PC-3 (cell line): ENCODE measurements around the gene PDK4.

Experiments used
- EZH2 ChIP-seq: fragments of 300-600 bp; sonication (generic); IDR thresholded peaks from one replicate; pipeline ENCODE4 v1.6.1; 2017; ENCODE audit warnings: antibody characterized with exemption, mild to moderate bottlenecking, low read length; ENCODE audit not compliant: unreplicated experiment
- EZH2phosphoT487 ChIP-seq: fragments of 300-600 bp; sonication (generic); IDR thresholded peaks from 2 replicates; pipeline ENCODE4 v1.6.1; 2018; ENCODE audit warnings: mild to moderate bottlenecking, antibody characterized with exemption, low read length, borderline replicate concordance
- TF ChIP-seq, protein P1 (sequence below): fragments of 300-600 bp; sonication (generic); conservative IDR thresholded peaks from 2 replicates; pipeline ENCODE4 v1.5.1; 2017; ENCODE audit warnings: antibody characterized with exemption, low read depth, mild to moderate bottlenecking, low read length

DNA sequence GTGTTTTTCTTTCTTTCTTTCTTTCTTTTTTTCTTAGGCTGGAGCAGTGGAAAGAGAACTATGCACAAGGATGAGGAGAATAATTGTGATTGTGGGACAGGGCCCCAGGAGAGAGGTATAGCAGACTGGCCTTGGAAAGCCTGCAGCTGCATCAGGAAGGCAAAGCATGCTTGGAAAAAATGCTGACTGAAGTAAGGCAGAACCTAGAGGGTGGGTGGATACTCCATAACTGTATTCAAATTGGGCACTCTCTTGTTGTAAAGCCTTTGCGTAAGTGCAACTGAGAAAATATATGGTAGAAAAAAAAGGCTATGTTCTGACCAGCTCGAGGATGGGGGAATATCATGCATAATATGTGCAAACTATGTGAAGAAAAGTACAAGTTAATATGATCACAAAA is 39.5 kb downstream of the PDK4 start:
- TF ChIP-seq EZH2 (no peak), EZH2phosphoT487 (no peak)
- TF ChIP-seq, protein P1, sequence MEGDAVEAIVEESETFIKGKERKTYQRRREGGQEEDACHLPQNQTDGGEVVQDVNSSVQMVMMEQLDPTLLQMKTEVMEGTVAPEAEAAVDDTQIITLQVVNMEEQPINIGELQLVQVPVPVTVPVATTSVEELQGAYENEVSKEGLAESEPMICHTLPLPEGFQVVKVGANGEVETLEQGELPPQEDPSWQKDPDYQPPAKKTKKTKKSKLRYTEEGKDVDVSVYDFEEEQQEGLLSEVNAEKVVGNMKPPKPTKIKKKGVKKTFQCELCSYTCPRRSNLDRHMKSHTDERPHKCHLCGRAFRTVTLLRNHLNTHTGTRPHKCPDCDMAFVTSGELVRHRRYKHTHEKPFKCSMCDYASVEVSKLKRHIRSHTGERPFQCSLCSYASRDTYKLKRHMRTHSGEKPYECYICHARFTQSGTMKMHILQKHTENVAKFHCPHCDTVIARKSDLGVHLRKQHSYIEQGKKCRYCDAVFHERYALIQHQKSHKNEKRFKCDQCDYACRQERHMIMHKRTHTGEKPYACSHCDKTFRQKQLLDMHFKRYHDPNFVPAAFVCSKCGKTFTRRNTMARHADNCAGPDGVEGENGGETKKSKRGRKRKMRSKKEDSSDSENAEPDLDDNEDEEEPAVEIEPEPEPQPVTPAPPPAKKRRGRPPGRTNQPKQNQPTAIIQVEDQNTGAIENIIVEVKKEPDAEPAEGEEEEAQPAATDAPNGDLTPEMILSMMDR, result no peak
